Ovary (tissue), 9 donors: ENCODE measurements around the gene MTURN. TPM values are rescaled to one million over a fixed set of nuclear protein-coding genes. Genes with fewer than 3 reads are reported as not detected.

Source experiments
- DNase-seq, 5 donors: peaks; one replicate each; pipeline ENCODE4 v3.0.0-alpha.2; 2019 to 2020
- H3K27ac ChIP-seq, 2 donors: fragments of 200-600 bp; one replicate each; pipeline versions ENCODE4 v1.5.1 to v1.8.0; 2019 to 2022
- H3K27me3 ChIP-seq: fragments of 200-600 bp; one replicate; pipeline ENCODE4 v1.8.0; 2022
- H3K36me3 ChIP-seq: fragments of 200-600 bp; sonication (generic); one replicate; pipeline ENCODE4 v1.5.1; 2019
- H3K4me1 ChIP-seq: one replicate; pipeline ENCODE4 v1.8.1; 2013; ENCODE audit warnings: mild to moderate bottlenecking, moderate library complexity; ENCODE audit not compliant: insufficient read depth
- H3K4me3 ChIP-seq: fragments of 200-600 bp; sonication (generic); one replicate; pipeline ENCODE4 v1.5.1; 2017
- H3K9me3 ChIP-seq, 2 donors: fragments of 200-600 bp in 1 of 2; sonication (generic) in 1 of 2; one replicate each; pipeline versions ENCODE4 v1.5.1 to v1.8.1; 2013 to 2019; ENCODE audit warnings: mild to moderate bottlenecking in 1 of 2, moderate library complexity in 1 of 2
- EP300 ChIP-seq: sonication (generic); formaldehyde crosslinking; IDR thresholded peaks from one replicate; pipeline ENCODE4 v1.6.1; 2017; ENCODE audit warnings: antibody characterized with exemption
- POLR2A ChIP-seq: fragments of 450-650 bp; IDR thresholded peaks from one replicate; pipeline ENCODE4 v1.6.1; 2017; ENCODE audit warnings: antibody characterized with exemption, mild to moderate bottlenecking, moderate library complexity
- WGBS, 3 donors: extraction: QIAGEN DNeasy Blood & Tissue Kit in 1 of 3; methylation state at CpG; one replicate each; pipeline versions ENCODE4 v1.1.5 to v1.1.7; 2013 to 2017; 5-methylcytosine and 5-hydroxymethylcytosine counted together
- intact Hi-C, 4 donors: fragments of 100-400 bp; cut with DNase I; formaldehyde crosslinking; loops; one replicate each; pipeline versions ENCODE4 v1.11.0 to v1.15.1; 2022 to 2023
- polyA plus RNA-seq, 2 donors: library from polyadenylated mRNA; stranded (reverse); fragments of 200-250 nt in 1 of 2; fragments of 350-450 nt in 1 of 2; fragmentation: Illumina TruSeq in 1 of 2; extraction: RNeasy Lipid Tissue Mini Kit (QIAGEN cat#74804) in 1 of 2; gene quantifications; one replicate each; pipeline ENCODE4 v1.2.3, GENCODE V29; 2013 to 2014
- total RNA-seq, 7 donors: library from RNA; depleted of rRNA in 2 of 7; stranded (reverse); fragments of >200 nt in 2 of 7; fragmentation: NEBNext Ultra II Directional in 3 of 7; extraction: Animal tissue kit (Norgen Biotek cat#: 25700) in 3 of 7; gene quantifications; one replicate each; pipeline versions ENCODE4 v1.1.0 to v1.2.4, GENCODE V29; 2016 to 2023
- TF ChIP-seq, protein P1 (sequence below), 3 donors: fragments of 450-650 bp in 2 of 3; fragments of 200-600 bp in 1 of 3; IDR thresholded peaks; one replicate each; pipeline versions ENCODE4 v1.5.1 to v1.8.0; 2016 to 2022; ENCODE audit warnings: antibody characterized with exemption in 3 of 3, mild to moderate bottlenecking in 1 of 3
- donor health status: DM: no; HTN: no; CAD: no; lungs with moderate emphysema.
- donor health status: DM: no; HTN: no; CAD: no.
- donor health status: Bipolar disorder and iron deficiency.
- donor health status: DM: yes; HTN: yes; CAD: no.
- donor health status: DM: no; HTN: no; CAD: no.
- donor health status: DM: yes; HTN: yes; CAD: no.

MTURN gene
- total and polyA plus RNA-seq, 9 donors: 14.7 to 65.1 (median 40.4) TPM

DNA sequence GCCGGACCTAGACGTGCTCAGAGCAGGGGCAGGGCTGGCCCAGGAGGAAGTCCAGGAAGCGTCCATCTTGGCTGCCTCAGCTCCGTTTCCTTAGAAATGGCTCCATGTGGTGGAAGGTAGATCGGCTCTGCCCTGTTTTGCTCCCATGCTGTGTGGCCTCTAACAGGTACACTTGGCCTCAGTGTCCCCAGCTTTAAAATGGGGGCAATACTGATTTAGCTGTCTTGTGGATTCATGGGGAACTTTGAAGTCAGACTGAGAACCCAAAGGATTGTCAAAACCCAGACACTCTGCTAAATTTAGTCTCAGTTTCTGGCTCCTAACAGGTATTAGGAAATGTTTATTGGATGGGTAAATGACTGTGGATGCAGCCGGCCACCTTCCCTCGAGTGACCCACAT, 15.9 kb downstream of the MTURN start:
- Histone ChIP-seq H3K9me3 (no peaks in the 10 kb centered on the region), H3K4me3 (no peak overlapping the region), H3K4me1 (peaks cover 2% of the 10 kb centered on the region), H3K27me3 (no peaks in the 10 kb centered on the region), H3K27ac (no peak overlapping the region), H3K36me3 (no peaks in the 10 kb centered on the region)
- no peak for TF ChIP-seq POLR2A
- no peak for TF ChIP-seq EP300
- TF ChIP-seq, protein P1, sequence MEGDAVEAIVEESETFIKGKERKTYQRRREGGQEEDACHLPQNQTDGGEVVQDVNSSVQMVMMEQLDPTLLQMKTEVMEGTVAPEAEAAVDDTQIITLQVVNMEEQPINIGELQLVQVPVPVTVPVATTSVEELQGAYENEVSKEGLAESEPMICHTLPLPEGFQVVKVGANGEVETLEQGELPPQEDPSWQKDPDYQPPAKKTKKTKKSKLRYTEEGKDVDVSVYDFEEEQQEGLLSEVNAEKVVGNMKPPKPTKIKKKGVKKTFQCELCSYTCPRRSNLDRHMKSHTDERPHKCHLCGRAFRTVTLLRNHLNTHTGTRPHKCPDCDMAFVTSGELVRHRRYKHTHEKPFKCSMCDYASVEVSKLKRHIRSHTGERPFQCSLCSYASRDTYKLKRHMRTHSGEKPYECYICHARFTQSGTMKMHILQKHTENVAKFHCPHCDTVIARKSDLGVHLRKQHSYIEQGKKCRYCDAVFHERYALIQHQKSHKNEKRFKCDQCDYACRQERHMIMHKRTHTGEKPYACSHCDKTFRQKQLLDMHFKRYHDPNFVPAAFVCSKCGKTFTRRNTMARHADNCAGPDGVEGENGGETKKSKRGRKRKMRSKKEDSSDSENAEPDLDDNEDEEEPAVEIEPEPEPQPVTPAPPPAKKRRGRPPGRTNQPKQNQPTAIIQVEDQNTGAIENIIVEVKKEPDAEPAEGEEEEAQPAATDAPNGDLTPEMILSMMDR (IDR thresholded peaks at IDR 0.05): no peak
- WGBS, 3 donors: 82 to 95% (median 92%) methylated on average over 7 of the region's 7 CpGs
- intact Hi-C loops: no loop called here
- DNase-seq: no peak

DNA sequence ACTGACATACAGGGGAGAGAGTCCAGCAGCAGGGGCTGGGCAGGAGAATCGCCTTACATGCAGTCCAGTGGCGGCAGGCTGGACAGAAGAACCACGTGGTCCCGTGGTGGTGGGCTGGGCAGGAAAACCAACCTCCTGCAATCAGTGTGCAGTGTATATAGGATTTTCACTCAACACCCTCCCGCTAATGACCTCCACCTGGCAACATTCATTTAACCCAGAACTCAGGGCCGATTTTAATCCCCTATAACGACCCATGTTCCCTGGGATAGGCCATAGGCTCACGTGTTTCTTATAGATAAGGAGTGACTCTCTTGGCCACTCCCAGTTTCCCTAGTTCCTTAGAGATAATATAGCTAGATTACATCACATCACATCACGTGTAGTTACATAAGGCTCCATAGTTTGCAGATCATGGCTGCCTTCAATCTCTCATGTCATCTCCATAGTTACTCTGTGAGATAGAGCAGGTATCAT, 19.4 kb downstream of the MTURN start:
- no peaks in the 10 kb centered on the region for H3K27me3 ChIP-seq
- peaks cover 1% of the 10 kb centered on the region for H3K4me1 ChIP-seq
- DNase-seq: no peak
- WGBS, 3 donors: 86 to 89% (median 87%) methylated on average over 9 of the region's 9 CpGs
- H3K9me3 ChIP-seq: no peaks in the 10 kb centered on the region
- no peaks in the 10 kb centered on the region for H3K36me3 ChIP-seq
- intact Hi-C loops: no loop called here
- no peak for TF ChIP-seq EP300
- no peak for TF ChIP-seq POLR2A
- TF ChIP-seq, protein P1 (IDR thresholded peaks at IDR 0.05): no peak
- H3K4me3 ChIP-seq: no peak overlapping the region
- H3K27ac ChIP-seq: no peak overlapping the region

DNA sequence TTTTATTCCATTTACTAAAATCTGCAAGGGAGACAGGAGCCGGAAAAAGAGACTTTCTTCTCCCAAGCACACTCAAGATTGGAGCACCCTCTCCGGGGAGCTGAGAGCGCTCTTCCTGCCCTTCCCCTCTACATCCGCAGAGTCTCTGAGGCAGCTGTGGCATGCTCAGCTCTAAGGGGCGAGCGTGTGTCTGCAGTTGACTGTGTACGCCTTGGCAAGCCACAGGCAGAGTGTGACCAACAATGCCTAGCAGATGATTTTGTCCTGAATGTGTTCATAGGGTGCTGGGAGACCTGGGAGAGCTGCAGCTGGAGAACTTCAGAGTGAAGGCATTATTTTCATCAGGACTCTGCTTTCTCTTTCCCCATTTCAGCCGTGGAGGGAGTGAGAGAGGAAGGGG, 20.7 kb downstream of the MTURN start:
- Histone ChIP-seq H3K27me3 (no peaks in the 10 kb centered on the region), H3K4me1 (peaks cover 8% of the 10 kb centered on the region), H3K27ac (no peak overlapping the region), H3K4me3 (no peak overlapping the region), H3K9me3 (no peaks in the 10 kb centered on the region), H3K36me3 (no peaks in the 10 kb centered on the region)
- DNase-seq: no peak
- intact Hi-C loops: no loop called here
- WGBS, 3 donors: 87 to 93% (median 93%) methylated on average over 8 of the region's 8 CpGs
- no peak for TF ChIP-seq POLR2A
- TF ChIP-seq, protein P1 (IDR thresholded peaks at IDR 0.05): no peak
- no peak for TF ChIP-seq EP300

DNA sequence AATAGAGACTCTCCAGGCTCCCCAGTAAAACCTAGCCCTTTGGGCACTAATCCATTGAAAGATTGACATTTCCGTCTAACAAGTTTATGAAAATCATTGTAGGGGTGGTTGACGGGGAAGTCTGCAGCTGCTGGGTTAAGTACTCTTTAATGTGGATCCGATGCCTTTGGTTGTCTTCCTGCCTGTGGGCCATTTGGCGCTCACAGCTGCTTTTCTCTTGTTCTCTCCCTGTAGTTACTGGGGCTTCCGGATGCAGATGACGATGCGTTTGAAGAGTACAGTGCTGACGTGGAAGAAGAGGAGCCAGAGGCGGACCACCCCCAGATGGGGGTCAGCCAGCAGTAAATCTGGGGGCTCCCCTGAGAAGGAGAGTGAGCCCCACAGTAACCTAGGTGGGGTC, 22.4 kb downstream of the MTURN start:
- H3K27me3 ChIP-seq: no peaks in the 10 kb centered on the region
- H3K9me3 ChIP-seq: no peaks in the 10 kb centered on the region
- WGBS, 3 donors: 91 to 96% (median 94%) methylated on average over 9 of the region's 9 CpGs
- H3K4me3 ChIP-seq: no peak overlapping the region
- DNase-seq: no peak
- intact Hi-C loops: no loop called here
- H3K4me1 ChIP-seq: peaks cover 8% of the 10 kb centered on the region
- TF ChIP-seq, protein P1 (IDR thresholded peaks at IDR 0.05): no peak
- TF ChIP-seq EP300 (no peak), POLR2A (no peak)
- no peaks in the 10 kb centered on the region for H3K36me3 ChIP-seq
- H3K27ac ChIP-seq: no peak overlapping the region
